Measurements from ENCODE around the gene NDUFS6.

GRCh38 chr5:1845696-1846095 lies 44.5 kb downstream of the NDUFS6 start:
- no peak for TF ChIP-seq POLR2A (IDR thresholded peaks at IDR 0.05)
- TF ChIP-seq CTCF (IDR thresholded peaks at IDR 0.05 in 8 of 11, conservative IDR thresholded peaks at IDR 0.05 in 3 of 11): no peak
- no peak for TF ChIP-seq POLR2AphosphoS5 (IDR thresholded peaks at IDR 0.05)
